ENCODE results near the gene SRRM5. TPM values are rescaled to one million over a fixed set of nuclear protein-coding genes. Genes with fewer than 3 reads are reported as not detected.

SRRM5 gene
- total and polyA plus RNA-seq, 2 of the 13 experiments (the other 11 are each of a cell fraction or from before 2014, with no cell fraction given): 0.11 to 0.16 TPM

- ATAC-seq: no peak
- intact Hi-C loops (cut with micrococcal nuclease; ENCODE audit: unreplicated experiment) (no loop called here), in situ Hi-C loops (cut with HindIII; ENCODE audit: extremely low pct_ligation_motif_present, low pct_unique_long_range_greater_than_20kb) (no loop called here)
- no peak overlapping the region for H2AFZ ChIP-seq (ENCODE audit: low read length)
- H3K4me2 ChIP-seq (ENCODE audit: low read depth, low read length): no peak overlapping the region
- no peaks in the 10 kb centered on the region for H3K27me3 ChIP-seq (ENCODE audit: control insufficient read depth in 1 of 2, insufficient read depth in 2 of 2, low read length in 2 of 2)
- no peak overlapping the region for H3K27ac ChIP-seq (ENCODE audit: extremely low read length, insufficient read depth, low read length)
- H3K4me3 ChIP-seq (replicated peaks in 1 of 3; ENCODE audit: insufficient read depth in 1 of 3, low read depth in 2 of 3, low read length in 3 of 3): no peak overlapping the region
- no peaks in the 10 kb centered on the region for H3K79me2 ChIP-seq (ENCODE audit: insufficient read depth, low read length)
- POLR2A ChIA-PET: no interaction called here
- H3K9ac ChIP-seq (ENCODE audit: insufficient read depth, low read depth, low read length): no peak overlapping the region
- no peaks in the 10 kb centered on the region for H3K9me3 ChIP-seq (ENCODE audit: low read length)
- no peaks in the 10 kb centered on the region for H3K36me3 ChIP-seq (replicated peaks in 1 of 2; ENCODE audit: control insufficient read depth in 1 of 2, insufficient read depth in 2 of 2, low read length in 2 of 2)
- WGBS (ENCODE audit: low lambda C conversion rate): 55% methylated on average over 4 of the region's 4 CpGs
- no peak for DNase-seq (ENCODE audit: low spot score)
- CTCF ChIA-PET (ENCODE audit: low intra/inter-chr PET ratio, low total read pairs): no interaction called here
- H3K4me1 ChIP-seq (ENCODE audit: insufficient read depth, low read length): peaks cover 50% of the 10 kb centered on the region
- H4K20me1 ChIP-seq (ENCODE audit: insufficient read depth, low read length): no peaks in the 10 kb centered on the region
- FAIRE-seq: no peak
- BruUV-seq (replicated peaks): no TSS peak
- TF ChIP-seq NFKB2 (CRISPR knock-in tag; IDR thresholded peaks at IDR 0.05; ENCODE audit: borderline replicate concordance) (no peak), ZZZ3 (CRISPR knock-in tag; IDR thresholded peaks at IDR 0.05; ENCODE audit: borderline replicate concordance) (no peak), ZNF775 (CRISPR knock-in tag; IDR thresholded peaks at IDR 0.05; ENCODE audit: borderline replicate concordance) (no peak), FOXC1 (CRISPR knock-in tag; IDR thresholded peaks at IDR 0.05; ENCODE audit: borderline replicate concordance) (no peak), ZFP62 (CRISPR knock-in tag; IDR thresholded peaks at IDR 0.05) (no peak), ATF2 (CRISPR knock-in tag; IDR thresholded peaks at IDR 0.05) (no peak), CEBPB (IDR thresholded peaks at IDR 0.05; ENCODE audit: borderline replicate concordance, low read depth, low read length) (peak; percentile 19; the same call in 1 of the 2 replicates), ZNF776 (CRISPR knock-in tag; IDR thresholded peaks at IDR 0.05) (no peak), ONECUT2 (CRISPR knock-in tag; IDR thresholded peaks at IDR 0.05) (no peak), EP300 (IDR thresholded peaks at IDR 0.05; ENCODE audit: low read depth in 2 of 2, low read length in 2 of 2) (no peak), EP300 (CRISPR knock-in tag; IDR thresholded peaks at IDR 0.05; ENCODE audit: borderline replicate concordance) (no peak), MLXIP (CRISPR knock-in tag; IDR thresholded peaks at IDR 0.05; ENCODE audit: borderline replicate concordance) (no peak), TEAD3 (CRISPR knock-in tag; optimal IDR thresholded peaks at IDR 0.05; ENCODE audit: borderline replicate concordance) (no peak), RFXANK (CRISPR knock-in tag; IDR thresholded peaks at IDR 0.05) (no peak), ARID3A (IDR thresholded peaks at IDR 0.05; ENCODE audit: low read depth, low read length) (no peak), CEBPG (CRISPR knock-in tag; IDR thresholded peaks at IDR 0.05) (peak; percentile 23; the same call in 1 of the 2 replicates), ZNF17 (CRISPR knock-in tag; IDR thresholded peaks at IDR 0.05) (no peak), GABPA (IDR thresholded peaks at IDR 0.05; ENCODE audit: low read depth, low read length) (no peak), GABPA (CRISPR knock-in tag; IDR thresholded peaks at IDR 0.05; ENCODE audit: low read depth) (no peak), ETS1 (CRISPR knock-in tag; IDR thresholded peaks at IDR 0.05) (no peak)
These were observed 21.6 kb downstream of the SRRM5 start for GRCh38 chr19:43633520-43633919.

All from HepG2 (cell line).